Smooth muscle cell (in vitro differentiated cells): Measurements from ENCODE around the gene MINDY4B. TPM values are rescaled to one million over a fixed set of nuclear protein-coding genes. Genes with fewer than 3 reads are reported as not detected.

Source experiments
- DNase-seq: peaks from one replicate; lab custom pipeline; 2025; ENCODE audit not compliant: unreplicated experiment; lab: John Stamatoyannopoulos, UW
- H2AFZ ChIP-seq: fragments of 200-600 bp; sonication (generic); 2 replicates; pipeline ENCODE4 v1.6.0; 2016; ENCODE audit warnings: antibody characterized with exemption, low read depth, mild to moderate bottlenecking
- H3F3A ChIP-seq: fragments of 200-600 bp; sonication (generic); 2 replicates; pipeline ENCODE4 v1.6.0; 2017; ENCODE audit warnings: antibody characterized with exemption, low read depth
- H3K27ac ChIP-seq: fragments of 200-600 bp; sonication (generic); 2 replicates; pipeline ENCODE4 v1.5.1; 2016; ENCODE audit warnings: low read depth, mild to moderate bottlenecking
- H3K27me3 ChIP-seq: fragments of 200-600 bp; sonication (generic); 2 replicates; pipeline ENCODE4 v1.6.1; 2016; ENCODE audit warnings: low read depth, mild to moderate bottlenecking
- H3K36me3 ChIP-seq: fragments of 200-600 bp; sonication (generic); 2 replicates; pipeline ENCODE4 v1.5.1; 2016; ENCODE audit warnings: low read depth
- H3K4me1 ChIP-seq: fragments of 200-600 bp; sonication (generic); 2 replicates; pipeline ENCODE4 v1.5.1; 2016; ENCODE audit warnings: low read depth
- H3K4me2 ChIP-seq: fragments of 200-600 bp; sonication (generic); 2 replicates; pipeline ENCODE4 v1.6.0; 2016; ENCODE audit warnings: mild to moderate bottlenecking
- H3K4me3 ChIP-seq: fragments of 200-600 bp; sonication (generic); 2 replicates; pipeline ENCODE4 v1.5.1; 2016; ENCODE audit warnings: mild to moderate bottlenecking
- H3K79me2 ChIP-seq: fragments of 200-600 bp; sonication (generic); 2 replicates; pipeline ENCODE4 v1.6.0; 2016; ENCODE audit warnings: low read depth, mild to moderate bottlenecking
- H3K9ac ChIP-seq: fragments of 200-600 bp; sonication (generic); 2 replicates; pipeline ENCODE4 v1.6.0; 2016; ENCODE audit warnings: low read depth
- H3K9me3 ChIP-seq: fragments of 200-600 bp; sonication (generic); replicated peaks from 2 replicates; pipeline ENCODE4 v1.5.1; 2016; ENCODE audit warnings: low read depth
- H4K20me1 ChIP-seq: fragments of 200-600 bp; sonication (generic); 2 replicates; pipeline ENCODE4 v1.6.0; 2016; ENCODE audit warnings: low read depth
- CTCF ChIP-seq: fragments of 200-600 bp; sonication (generic); IDR thresholded peaks from 2 replicates; pipeline ENCODE4 v1.5.1; 2017; ENCODE audit warnings: borderline replicate concordance, mild to moderate bottlenecking, antibody characterized with exemption; ENCODE audit not compliant: insufficient read depth, poor library complexity, severe bottlenecking
- WGBS: methylation state at CpG from one replicate; pipeline ENCODE4 v1.1.7; 2016; ENCODE audit warnings: low lambda C conversion rate; 5-methylcytosine and 5-hydroxymethylcytosine counted together
- polyA plus RNA-seq: library from polyadenylated mRNA; unstranded; fragments of >200 nt; fragmentation: Nextera tagmentation; extraction: Ambion mirVana; gene quantifications from 2 replicates; pipeline ENCODE4 v1.2.1, GENCODE V29; 2016
- total RNA-seq: library from RNA; depleted of rRNA; stranded (reverse); fragments of >200 nt; gene quantifications from 2 replicates; pipeline ENCODE4 v1.2.3, GENCODE V29; 2014

Gene MINDY4B
- total and polyA plus RNA-seq, 2 experiments from 2014 or later, result not detected

- TF ChIP-seq CTCF, result no peak
- no peaks in the 10 kb centered on the region for H3K79me2 ChIP-seq
- H4K20me1 ChIP-seq, result no peaks in the 10 kb centered on the region
- H3K4me3 ChIP-seq, result no peak overlapping the region
- no peaks in the 10 kb centered on the region for H3K9me3 ChIP-seq
- no peaks in the 10 kb centered on the region for H3K36me3 ChIP-seq
- no peak overlapping the region for H3K27ac ChIP-seq
- no peak overlapping the region for H3K4me2 ChIP-seq
- H3K4me1 ChIP-seq, result peaks cover 5% of the 10 kb centered on the region
- no peak overlapping the region for H2AFZ ChIP-seq
- no peaks in the 10 kb centered on the region for H3F3A ChIP-seq
- H3K27me3 ChIP-seq, result peaks cover 10% of the 10 kb centered on the region
- WGBS, result 66% methylated on average over 2 of the region's 2 CpGs
- H3K9ac ChIP-seq, result no peak overlapping the region
- DNase-seq, result no peak
Observed at GRCh38 chr3:150878996-150879575, 26.2 kb downstream of the MINDY4B start.

GRCh38 chr3:150878290-150878689, 26.9 kb downstream of the MINDY4B start:
- H3K79me2 ChIP-seq, result no peaks in the 10 kb centered on the region
- no peaks in the 10 kb centered on the region for H3K9me3 ChIP-seq
- no peak overlapping the region for H3K9ac ChIP-seq
- 88% methylated on average over 1 of the region's 1 CpG for WGBS
- no peak overlapping the region for H3K4me2 ChIP-seq
- no peaks in the 10 kb centered on the region for H3F3A ChIP-seq
- no peak for TF ChIP-seq CTCF
- H3K4me1 ChIP-seq, result peaks cover 5% of the 10 kb centered on the region
- H3K36me3 ChIP-seq, result no peaks in the 10 kb centered on the region
- no peak overlapping the region for H3K4me3 ChIP-seq
- H3K27me3 ChIP-seq, result peaks cover 7% of the 10 kb centered on the region
- DNase-seq, result no peak
- no peaks in the 10 kb centered on the region for H4K20me1 ChIP-seq
- no peak overlapping the region for H3K27ac ChIP-seq
- no peak overlapping the region for H2AFZ ChIP-seq

GRCh38 chr3:150877303-150877702, 27.9 kb downstream of the MINDY4B start:
- H3K27me3 ChIP-seq, result peaks cover 4% of the 10 kb centered on the region
- no peaks in the 10 kb centered on the region for H3K9me3 ChIP-seq
- no peak overlapping the region for H3K4me3 ChIP-seq
- peaks cover 5% of the 10 kb centered on the region for H3K4me1 ChIP-seq
- DNase-seq, result no peak
- H4K20me1 ChIP-seq, result no peaks in the 10 kb centered on the region
- H3K27ac ChIP-seq, result no peak overlapping the region
- H3K79me2 ChIP-seq, result no peaks in the 10 kb centered on the region
- H3K4me2 ChIP-seq, result no peak overlapping the region
- no peak overlapping the region for H3K9ac ChIP-seq
- H3F3A ChIP-seq, result no peaks in the 10 kb centered on the region
- H2AFZ ChIP-seq, result no peak overlapping the region
- TF ChIP-seq CTCF, result no peak
- WGBS, result 95% methylated on average over 3 of the region's 3 CpGs
- no peaks in the 10 kb centered on the region for H3K36me3 ChIP-seq

- Histone ChIP-seq H3K27me3 (peaks cover 4% of the 10 kb centered on the region), H2AFZ (no peak overlapping the region), H3F3A (no peaks in the 10 kb centered on the region), H4K20me1 (no peaks in the 10 kb centered on the region), H3K27ac (no peak overlapping the region), H3K79me2 (no peaks in the 10 kb centered on the region), H3K4me3 (no peak overlapping the region), H3K36me3 (no peaks in the 10 kb centered on the region), H3K4me2 (no peak overlapping the region), H3K9ac (no peak overlapping the region), H3K4me1 (peaks cover 5% of the 10 kb centered on the region), H3K9me3 (no peaks in the 10 kb centered on the region)
- 89% methylated on average over 6 of the region's 6 CpGs for WGBS
- TF ChIP-seq CTCF, result no peak
- DNase-seq, result no peak
Observed at GRCh38 chr3:150876611-150877265, 28.5 kb downstream of the MINDY4B start.
